GM12864 (cell line): ENCODE results near the gene C3orf22.

Source experiments
- DNase-seq: peaks from one replicate; pipeline ENCODE4 v3.0.0-alpha.2; 2011; ENCODE audit warnings: low read depth
- H3K4me3 ChIP-seq: 2 replicates; pipeline ENCODE4 v1.5.1; 2011; ENCODE audit warnings: mild to moderate bottlenecking, low read depth, low read length, control low read depth
- TF ChIP-seq, protein P1 (sequence below): IDR thresholded peaks from 2 replicates; pipeline ENCODE4 v1.5.1; 2011; ENCODE audit warnings: low read depth, mild to moderate bottlenecking, moderate library complexity, low read length, control low read depth, inconsistent platforms; ENCODE audit errors: missing control alignments

The C3orf22 gene

DNA sequence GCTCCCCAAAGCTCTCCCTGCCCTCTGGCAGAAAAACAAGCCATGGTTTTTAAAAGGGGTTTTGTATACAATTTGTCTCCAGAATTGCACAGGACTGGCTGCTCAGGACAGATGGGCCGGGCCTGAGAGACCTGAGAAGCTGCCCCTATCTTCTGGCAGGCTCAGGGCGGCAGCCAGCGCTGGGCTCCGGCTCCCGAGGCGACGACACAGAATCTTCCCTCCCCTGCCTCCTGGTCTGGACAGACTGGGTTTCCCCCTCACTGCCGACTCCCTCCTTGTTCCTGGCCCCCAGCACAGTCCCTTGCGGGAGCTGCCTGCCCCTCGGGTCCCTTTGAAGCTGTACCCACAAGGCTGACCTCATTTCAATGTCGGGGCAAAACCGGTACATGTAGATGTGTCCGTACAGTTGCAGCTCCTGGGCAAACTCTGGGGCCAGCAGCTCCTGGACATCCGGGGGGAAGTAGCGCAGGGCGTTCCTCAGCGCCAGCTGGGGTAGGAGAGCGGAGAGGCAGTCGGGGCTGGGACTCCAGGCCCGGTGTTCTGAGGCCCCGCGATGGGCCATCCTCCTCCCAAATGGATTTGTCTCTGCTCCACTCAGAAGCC is 48.3 kb downstream of the C3orf22 start:
- TF ChIP-seq, protein P1, sequence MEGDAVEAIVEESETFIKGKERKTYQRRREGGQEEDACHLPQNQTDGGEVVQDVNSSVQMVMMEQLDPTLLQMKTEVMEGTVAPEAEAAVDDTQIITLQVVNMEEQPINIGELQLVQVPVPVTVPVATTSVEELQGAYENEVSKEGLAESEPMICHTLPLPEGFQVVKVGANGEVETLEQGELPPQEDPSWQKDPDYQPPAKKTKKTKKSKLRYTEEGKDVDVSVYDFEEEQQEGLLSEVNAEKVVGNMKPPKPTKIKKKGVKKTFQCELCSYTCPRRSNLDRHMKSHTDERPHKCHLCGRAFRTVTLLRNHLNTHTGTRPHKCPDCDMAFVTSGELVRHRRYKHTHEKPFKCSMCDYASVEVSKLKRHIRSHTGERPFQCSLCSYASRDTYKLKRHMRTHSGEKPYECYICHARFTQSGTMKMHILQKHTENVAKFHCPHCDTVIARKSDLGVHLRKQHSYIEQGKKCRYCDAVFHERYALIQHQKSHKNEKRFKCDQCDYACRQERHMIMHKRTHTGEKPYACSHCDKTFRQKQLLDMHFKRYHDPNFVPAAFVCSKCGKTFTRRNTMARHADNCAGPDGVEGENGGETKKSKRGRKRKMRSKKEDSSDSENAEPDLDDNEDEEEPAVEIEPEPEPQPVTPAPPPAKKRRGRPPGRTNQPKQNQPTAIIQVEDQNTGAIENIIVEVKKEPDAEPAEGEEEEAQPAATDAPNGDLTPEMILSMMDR = no peak
- no peak for DNase-seq
- no peak overlapping the region for H3K4me3 ChIP-seq

DNA sequence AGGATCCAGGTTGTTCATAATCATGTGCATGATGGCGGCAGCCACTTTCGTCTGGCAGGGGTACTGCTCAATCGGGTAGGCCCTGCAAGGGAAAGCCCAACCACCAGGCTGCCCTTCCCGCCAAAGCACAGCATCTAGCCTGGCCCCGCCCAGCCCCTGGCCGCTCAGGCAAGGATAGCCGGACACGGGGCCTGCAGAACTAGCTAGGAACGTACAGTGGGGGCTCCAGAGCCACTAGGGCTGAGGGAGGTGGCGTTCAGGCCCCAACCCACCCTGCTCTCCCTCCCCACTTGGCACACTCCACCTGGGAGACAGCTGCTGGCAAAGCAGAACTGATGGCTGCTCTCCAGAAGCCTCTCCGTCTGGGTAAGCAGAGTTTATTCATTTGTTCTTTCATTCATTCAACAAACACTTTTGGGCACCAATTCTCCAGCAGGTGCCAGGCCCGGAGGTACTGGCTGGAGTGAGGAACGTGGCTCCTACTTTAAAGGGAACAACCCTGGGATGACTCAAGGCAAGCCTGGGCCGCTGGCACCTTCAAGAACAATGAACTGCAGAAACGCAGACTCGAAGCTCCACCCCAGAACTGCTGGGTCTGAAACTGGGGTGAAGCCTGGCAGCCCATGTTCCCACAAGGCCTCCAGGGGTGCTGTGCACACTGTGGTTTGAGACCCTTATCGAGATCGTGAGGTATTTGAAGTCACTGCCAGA is 49.0 kb downstream of the C3orf22 start:
- DNase-seq = no peak
- no peak overlapping the region for H3K4me3 ChIP-seq
- TF ChIP-seq, protein P1 = no peak

DNA sequence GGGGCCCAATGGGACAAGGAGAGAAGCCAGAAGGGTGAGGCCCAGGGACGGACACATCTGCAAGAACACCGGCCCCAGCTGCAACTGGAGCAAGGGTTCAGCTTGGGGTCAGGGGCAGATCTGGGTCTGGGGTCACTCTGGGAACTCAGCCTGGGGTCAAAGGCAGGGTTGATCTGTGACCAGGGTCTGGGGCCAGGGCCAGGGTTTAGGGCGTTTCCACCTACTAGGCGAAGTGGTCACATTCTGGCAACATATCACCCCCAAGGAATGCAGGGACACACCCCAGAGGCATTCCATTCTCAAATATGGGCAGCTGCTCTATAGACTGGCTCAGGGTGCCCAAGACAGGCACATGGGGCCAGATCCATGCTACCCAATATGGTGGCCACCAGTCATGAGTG is 50.2 kb downstream of the C3orf22 start:
- TF ChIP-seq, protein P1 = no peak
- no peak for DNase-seq
- H3K4me3 ChIP-seq = no peak overlapping the region

DNA sequence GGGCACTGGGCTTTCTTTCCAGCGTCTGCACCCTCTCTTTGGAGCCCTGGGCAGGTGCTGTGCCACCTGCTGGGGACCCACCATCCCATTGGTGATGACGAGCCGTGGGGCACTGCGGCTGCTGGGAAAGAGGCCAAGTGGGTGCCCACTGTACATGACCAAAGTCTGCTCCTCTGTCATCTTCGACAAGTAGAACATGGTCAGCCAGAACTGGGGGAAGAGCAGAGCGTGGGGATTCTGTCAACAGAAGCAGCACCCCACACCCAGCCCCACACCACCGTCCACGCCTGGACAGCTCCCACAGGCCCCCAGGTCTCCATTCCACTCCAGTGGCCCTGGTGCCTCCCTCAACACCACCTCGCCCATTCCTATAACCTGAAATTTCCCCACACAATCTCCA is 50.8 kb downstream of the C3orf22 start:
- no peak for DNase-seq
- no peak overlapping the region for H3K4me3 ChIP-seq
- TF ChIP-seq, protein P1 = no peak

DNA sequence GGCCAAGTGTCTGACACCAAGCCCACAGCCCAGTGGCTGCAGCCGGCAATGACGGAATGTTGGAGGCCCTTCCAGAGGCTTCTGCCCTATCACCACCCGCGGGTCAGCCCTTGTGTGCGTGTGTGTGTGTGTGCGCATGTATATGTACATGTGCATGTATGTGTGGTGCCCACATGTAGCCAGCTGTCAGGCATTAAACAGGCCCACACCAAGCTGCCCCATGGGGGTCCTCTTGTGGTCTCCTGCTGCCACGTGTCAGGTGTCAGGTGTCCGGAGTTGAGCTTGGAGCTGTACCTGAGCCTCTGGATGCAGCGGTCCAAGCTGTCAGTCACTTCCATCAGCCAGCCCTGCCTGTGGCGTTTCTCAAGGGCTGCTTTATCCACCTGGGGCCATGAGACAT is 55.0 kb downstream of the C3orf22 start:
- no peak overlapping the region for H3K4me3 ChIP-seq
- no peak for DNase-seq
- TF ChIP-seq, protein P1 = no peak

DNA sequence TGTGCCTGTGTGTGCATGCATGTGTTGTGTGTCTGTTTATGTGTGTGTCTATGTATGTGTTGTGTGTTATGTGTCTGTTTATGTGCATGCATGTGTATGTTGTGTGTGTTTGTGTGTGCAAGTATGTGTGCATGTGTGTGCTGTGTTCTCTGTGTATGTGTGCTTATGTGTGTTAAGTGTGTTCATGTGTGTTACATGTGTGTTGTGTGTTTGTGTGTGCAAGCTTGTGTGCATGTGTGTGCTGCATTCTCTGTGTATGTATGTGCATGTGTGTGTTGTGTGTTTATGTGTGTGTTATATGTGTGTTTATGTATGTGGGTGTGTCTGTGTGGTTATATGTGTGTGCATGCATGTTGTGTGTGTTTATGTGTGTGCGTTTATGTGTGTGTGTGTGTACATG is 56.1 kb downstream of the C3orf22 start:
- H3K4me3 ChIP-seq = no peak overlapping the region
- DNase-seq = no peak
- TF ChIP-seq, protein P1 = no peak

DNA sequence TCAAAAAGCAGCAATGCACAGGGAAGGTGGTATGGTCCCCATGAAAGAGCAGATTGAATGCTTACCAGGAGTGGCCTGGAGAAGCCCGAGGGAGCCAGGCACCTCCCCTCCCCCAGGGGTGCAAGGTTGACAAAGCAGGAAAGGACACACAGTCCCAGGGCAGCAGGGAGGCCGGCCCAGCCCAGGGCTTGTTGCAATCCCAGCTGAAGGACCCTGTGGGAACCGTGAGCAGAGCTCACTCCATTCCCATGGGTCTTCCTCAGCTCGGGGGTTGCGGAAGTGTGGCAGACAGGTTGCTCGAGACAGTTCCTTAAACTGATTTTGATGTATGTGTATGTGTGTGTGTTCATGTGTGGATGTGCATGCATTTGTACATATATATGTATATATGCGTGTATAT is 57.0 kb downstream of the C3orf22 start:
- DNase-seq = no peak
- TF ChIP-seq, protein P1 = no peak
- no peak overlapping the region for H3K4me3 ChIP-seq
